Epithelial cell of esophagus (primary cell): ENCODE results near the gene SEPTIN12.
A peak's percentile ranks its signal among the peaks of the same experiment; 100 is the strongest.
"Not testable (repeated sequence)": the region's sequence is repeated elsewhere in the genome, so short reads cannot be mapped to it uniquely, and the experiment has no call there.

Experiments
- DNase-seq: peaks from one replicate; pipeline ENCODE4 v3.0.0; 2010; ENCODE audit warnings: low read depth
- H3K4me3 ChIP-seq: 2 replicates; pipeline ENCODE4 v1.5.1; 2011; ENCODE audit warnings: mild to moderate bottlenecking, low read length, control low read depth
- CTCF ChIP-seq: IDR thresholded peaks from 2 replicates; pipeline ENCODE4 v1.5.1; 2011; ENCODE audit warnings: low read depth, mild to moderate bottlenecking, low read length, control low read depth, inconsistent platforms; ENCODE audit not compliant: insufficient read depth; ENCODE audit errors: missing control alignments

The SEPTIN12 gene

GRCh38 chr16:4743226-4743878 is 44.8 kb downstream of the SEPTIN12 start:
- peak; percentile 40 for DNase-seq
- H3K4me3 ChIP-seq = peak overlapping the region; percentile 39
- TF ChIP-seq CTCF = no peak

GRCh38 chr16:4738370-4738769 is 49.8 kb downstream of the SEPTIN12 start:
- DNase-seq, H3K4me3 ChIP-seq: not testable (repeated sequence)

GRCh38 chr16:4737545-4737944 is 50.6 kb downstream of the SEPTIN12 start:
- peak; percentile 8 for DNase-seq
- H3K4me3 ChIP-seq = no peak overlapping the region
- no peak for TF ChIP-seq CTCF

- DNase-seq = no peak
- no peak for TF ChIP-seq CTCF
- no peak overlapping the region for H3K4me3 ChIP-seq
Observed at GRCh38 chr16:4736546-4736945, 51.6 kb downstream of the SEPTIN12 start.

GRCh38 chr16:4734730-4735535 is 53.2 kb downstream of the SEPTIN12 start:
- H3K4me3 ChIP-seq = peak overlapping the region; percentile 84
- TF ChIP-seq CTCF = no peak
- peak; percentile 81 for DNase-seq

GRCh38 chr16:4734063-4734729 is 53.9 kb downstream of the SEPTIN12 start, which contains the start of the genes ANKS3 and DNAAF8:
TSS of gene ANKS3 (minus strand) at chr16:4734271. CDS start at chr16:4730149, 4,122 bp downstream.
TSS of gene DNAAF8 (plus strand) at chr16:4734537. CDS start at chr16:4736515, 1,978 bp downstream.
- no peak for TF ChIP-seq CTCF
- peak; percentile 99 for DNase-seq
- peak within 1 kb of the TSS; percentile 84 for H3K4me3 ChIP-seq

GRCh38 chr16:4733747-4734062 is 54.4 kb downstream of the SEPTIN12 start:
- DNase-seq = peak; percentile 6
- H3K4me3 ChIP-seq = peak overlapping the region; percentile 84
- no peak for TF ChIP-seq CTCF
